IMR-90 (cell line): ENCODE measurements around the gene UBASH3B. TPM values are rescaled to one million over a fixed set of nuclear protein-coding genes. Genes with fewer than 3 reads are reported as not detected.

Experiments used
- ATAC-seq: fragments of 200-7000 bp; cut with Tn5 transposase; 2 replicates; pipeline ENCODE4 v1.9.1; 2020; ENCODE audit warnings: low read depth, mild to moderate bottlenecking, moderate library complexity
- BruUV-seq: library from RNA; stranded (reverse); fragments of 400-500 nt; replicated peaks from 2 replicates; lab custom pipeline; 2021; lab: Mats Ljungman, UMichigan
- CTCF ChIA-PET: fragments of 300-600 bp; formaldehyde crosslinking; extraction: SDS; loops from one replicate; lab custom pipeline; 2021; ENCODE audit warnings: antibody characterized with exemption; lab: Yijun Ruan, JAX
- POLR2A ChIA-PET: fragments of 300-600 bp; sonication (Branson Sonifier 250); formaldehyde crosslinking; loops from one replicate; lab custom pipeline; 2022; ENCODE audit warnings: antibody characterized with exemption; ENCODE audit not compliant: unreplicated experiment; lab: Charles Lee
- DNase-seq: peaks from one replicate; pipeline ENCODE4 v3.0.0; 2013
- H2AFZ ChIP-seq: replicated peaks from 2 replicates; pipeline ENCODE3; 2013; ENCODE audit warnings: low read length, mild to moderate bottlenecking; ENCODE audit not compliant: poor library complexity
- H2AK5ac ChIP-seq: 2 replicates; pipeline ENCODE4 v1.6.1; 2013; ENCODE audit warnings: low read depth, low read length, inconsistent platforms
- H2AK9ac ChIP-seq: replicated peaks from 2 replicates; pipeline ENCODE3; 2013; ENCODE audit warnings: mild to moderate bottlenecking, low read depth, low read length, moderate library complexity; ENCODE audit not compliant: poor library complexity
- H2BK120ac ChIP-seq: 2 replicates; pipeline ENCODE4 v1.6.1; 2013; ENCODE audit warnings: low read depth, low read length, inconsistent platforms
- H2BK15ac ChIP-seq: 3 replicates; pipeline ENCODE4 v1.6.1; 2013; ENCODE audit warnings: low read depth, low read length, inconsistent platforms
- H2BK20ac ChIP-seq: 2 replicates; pipeline ENCODE4 v1.6.1; 2013; ENCODE audit warnings: low read depth, mild to moderate bottlenecking, inconsistent platforms, low read length, moderate library complexity
- H2BK5ac ChIP-seq: 2 replicates; pipeline ENCODE4 v1.6.1; 2013; ENCODE audit warnings: mild to moderate bottlenecking, low read depth, low read length, inconsistent platforms; ENCODE audit not compliant: poor library complexity, severe bottlenecking
- H3K14ac ChIP-seq: replicated peaks from 2 replicates; pipeline ENCODE4 v1.6.1; 2013; ENCODE audit warnings: low read depth, low read length, inconsistent platforms
- H3K18ac ChIP-seq: 2 replicates; pipeline ENCODE4 v1.6.1; 2013; ENCODE audit warnings: low read depth, low read length, control low read depth
- H3K23ac ChIP-seq: 2 replicates; pipeline ENCODE4 v1.6.1; 2013; ENCODE audit warnings: low read depth, low read length, inconsistent platforms
- H3K27ac ChIP-seq: 2 replicates; pipeline ENCODE4 v1.5.1; 2013; ENCODE audit warnings: mild to moderate bottlenecking, control low read depth, low read length; ENCODE audit not compliant: insufficient read depth
- H3K27me3 ChIP-seq: 2 replicates; pipeline ENCODE4 v1.6.1; 2013; ENCODE audit warnings: low read length; ENCODE audit not compliant: control insufficient read depth, insufficient read depth
- H3K36me3 ChIP-seq: 2 replicates; pipeline ENCODE4 v1.6.1; 2013; ENCODE audit warnings: low read length, mixed read lengths; ENCODE audit not compliant: control insufficient read depth, insufficient read depth
- H3K4ac ChIP-seq: 2 replicates; pipeline ENCODE4 v1.6.1; 2013; ENCODE audit warnings: low read depth, low read length, inconsistent platforms
- H3K4me1 ChIP-seq: 2 replicates; pipeline ENCODE4 v1.6.1; 2013; ENCODE audit warnings: low read length, mixed read lengths; ENCODE audit not compliant: control insufficient read depth, insufficient read depth
- H3K4me2 ChIP-seq: 2 replicates; pipeline ENCODE4 v1.6.1; 2013; ENCODE audit warnings: low read depth, mild to moderate bottlenecking, control low read depth, low read length, moderate library complexity
- H3K4me3 ChIP-seq: 2 replicates; pipeline ENCODE4 v1.5.1; 2013; ENCODE audit warnings: low read depth, mild to moderate bottlenecking, control low read depth, low read length, moderate library complexity; ENCODE audit not compliant: insufficient read depth
- H3K56ac ChIP-seq: 2 replicates; pipeline ENCODE4 v1.6.1; 2013; ENCODE audit warnings: low read length, inconsistent platforms; ENCODE audit not compliant: insufficient read depth; ENCODE audit errors: extremely low read depth
- H3K79me1 ChIP-seq, 2 experiments: 2 replicates each; pipeline ENCODE4 v1.6.1; 2013; ENCODE audit warnings: low read length in 2 of 2, inconsistent platforms in 1 of 2, low read depth in 1 of 2
- H3K9ac ChIP-seq: 2 replicates; pipeline ENCODE4 v1.6.1; 2013; ENCODE audit warnings: low read depth, low read length, control low read depth
- H3K9me1 ChIP-seq: 2 replicates; pipeline ENCODE4 v1.6.1; 2013; ENCODE audit warnings: low read length, inconsistent platforms; ENCODE audit not compliant: insufficient read depth
- H3K9me3 ChIP-seq: 2 replicates; pipeline ENCODE4 v1.6.1; 2013; ENCODE audit warnings: low read length; ENCODE audit not compliant: control insufficient read depth, insufficient read depth
- H4K20me1 ChIP-seq: 2 replicates; pipeline ENCODE4 v1.6.1; 2013; ENCODE audit warnings: low read length, inconsistent platforms; ENCODE audit not compliant: insufficient read depth
- H4K5ac ChIP-seq: 2 replicates; pipeline ENCODE4 v1.6.1; 2013; ENCODE audit warnings: mild to moderate bottlenecking, low read depth, low read length, control low read depth
- H4K8ac ChIP-seq, 2 experiments: 2 replicates each; pipeline ENCODE4 v1.6.1; 2013; ENCODE audit warnings: low read depth in 2 of 2, low read length in 2 of 2, control low read depth in 1 of 2, inconsistent platforms in 1 of 2
- H4K91ac ChIP-seq: 2 replicates; pipeline ENCODE4 v1.6.1; 2013; ENCODE audit warnings: low read depth, low read length, inconsistent platforms; ENCODE audit not compliant: insufficient read depth
- BHLHE40 ChIP-seq: fragments of 150-350 bp; IDR thresholded peaks from 2 replicates; pipeline ENCODE4 v1.6.1; 2016; ENCODE audit warnings: mild to moderate bottlenecking, low read depth, low read length
- CEBPB ChIP-seq: IDR thresholded peaks from 2 replicates; pipeline ENCODE4 v1.6.1; 2012; ENCODE audit warnings: low read depth, low read length, improper control_type of control experiment
- CHD1 ChIP-seq: IDR thresholded peaks from 2 replicates; pipeline ENCODE4 v1.6.1; 2012; ENCODE audit warnings: low read depth, low read length, improper control_type of control experiment
- FOS ChIP-seq: fragments of 150-350 bp; IDR thresholded peaks from 2 replicates; pipeline ENCODE4 v1.6.1; 2016; ENCODE audit warnings: low read depth, low read length
- MAFK ChIP-seq: IDR thresholded peaks from 2 replicates; pipeline ENCODE4 v1.6.1; 2012; ENCODE audit warnings: low read depth, low read length, improper control_type of control experiment
- MAZ ChIP-seq: IDR thresholded peaks from 2 replicates; pipeline ENCODE4 v1.6.1; 2012; ENCODE audit warnings: low read depth, mild to moderate bottlenecking, low read length, improper control_type of control experiment, moderate library complexity, borderline replicate concordance
- MXI1 ChIP-seq: IDR thresholded peaks from 2 replicates; pipeline ENCODE4 v1.6.1; 2012; ENCODE audit warnings: low read depth, mild to moderate bottlenecking, low read length, moderate library complexity, borderline replicate concordance
- NFE2L2 ChIP-seq: fragments of 150-350 bp; IDR thresholded peaks from 2 replicates; pipeline ENCODE4 v1.6.1; 2016; ENCODE audit warnings: low read depth, mild to moderate bottlenecking, low read length
- RCOR1 ChIP-seq: IDR thresholded peaks from 2 replicates; pipeline ENCODE4 v1.6.1; 2012; ENCODE audit warnings: mild to moderate bottlenecking, low read length, improper control_type of control experiment; ENCODE audit not compliant: insufficient replicate concordance
- SMC3 ChIP-seq: fragments of 150-350 bp; IDR thresholded peaks from 2 replicates; pipeline ENCODE4 v1.6.1; 2016; ENCODE audit warnings: low read depth, mild to moderate bottlenecking, antibody characterized with exemption, low read length, moderate library complexity
- WGBS, 2 experiments: methylation state at CpG; one replicate each; pipeline versions ENCODE4 v1.1.5 to v1.1.7; 2013; ENCODE audit warnings: missing lambda C conversion rate in 2 of 2; ENCODE audit not compliant: insufficient read length in 1 of 2; ENCODE audit errors: extremely low coverage in 2 of 2; 5-methylcytosine and 5-hydroxymethylcytosine counted together
- dilution Hi-C: fragments of 300-500 bp; cut with HindIII; formaldehyde crosslinking; loops from one replicate; pipeline ENCODE4 v1.14.3; 2018; ENCODE audit warnings: low sequenced_read_pairs; ENCODE audit not compliant: unreplicated experiment
- in situ Hi-C: fragments of 300-500 bp; cut with MboI; formaldehyde crosslinking; loops from 3 replicates; pipeline ENCODE4 v1.14.3; 2019; ENCODE audit warnings: low sequenced_read_pairs, inconsistent platforms, mixed read lengths
- intact Hi-C: fragments of 100-400 bp; cut with micrococcal nuclease; formaldehyde crosslinking; loops from 2 replicates; pipeline ENCODE4 v1.10.0; 2022
- polyA plus RNA-seq, 3 experiments: library from polyadenylated mRNA; depleted of rRNA; stranded (reverse); fragments of >200 nt; gene quantifications; 2 replicates each; pipeline ENCODE4 v1.2.3, GENCODE V29; 2012; ENCODE audit warnings: low replicate concordance in 1 of 3
- total RNA-seq: library from RNA; depleted of rRNA; stranded (reverse); fragments of >200 nt; gene quantifications from 2 replicates; pipeline ENCODE4 v1.2.3, GENCODE V29; 2012
- TF ChIP-seq, protein P1 (sequence below): conservative IDR thresholded peaks from 2 replicates; pipeline ENCODE4 v1.5.1; 2012; ENCODE audit warnings: mild to moderate bottlenecking, low read depth, low read length, improper control_type of control experiment
- TF ChIP-seq, protein P2 (sequence below): fragments of 150-350 bp; IDR thresholded peaks from 2 replicates; pipeline ENCODE4 v1.6.1; 2016; ENCODE audit warnings: low read depth, mild to moderate bottlenecking, low read length, moderate library complexity, borderline replicate concordance

The UBASH3B gene
- total and polyA plus RNA-seq, 2 of the 4 experiments (the other 2 are of a cell fraction) = 27.2 to 48.0 TPM

- intact Hi-C loops = no loop called here
These were observed 96.0 kb downstream of the UBASH3B start for GRCh38 chr11:122751292-122752070.

More at GRCh38 chr11:122751292-122752070, 96.0 kb downstream of the UBASH3B start:
- ChIA-PET CTCF (interaction anchor here (1.8 kb wide), 1 partner anchor 30 kb away, joined by 11 read pairs; no protein-coding TSS in a partner anchor), POLR2A (no interaction called here)
- Histone ChIP-seq H3K9me3 (no peaks in the 10 kb centered on the region), H3K4ac (peak overlapping the region; percentile 24; the same call in 1 of the 2 replicates), H3K4me1 (peaks cover 14% of the 10 kb centered on the region), H4K5ac (no peak overlapping the region), H3K4me3 (no peak overlapping the region), H4K8ac (no peak overlapping the region), H3K14ac (no peak overlapping the region), H2AK9ac (peak overlapping the region; percentile 22), H2AFZ (no peak overlapping the region), H3K23ac (no peak overlapping the region), H3K9ac (no peak overlapping the region), H3K27me3 (no peaks in the 10 kb centered on the region), H3K36me3 (no peaks in the 10 kb centered on the region), H3K27ac (no peak overlapping the region), H4K20me1 (peaks cover 21% of the 10 kb centered on the region), H2AK5ac (no peak overlapping the region), H3K18ac (no peak overlapping the region), H2BK120ac (no peak overlapping the region), H3K4me2 (no peak overlapping the region), H2BK20ac (no peak overlapping the region), H2BK5ac (no peak overlapping the region), H3K56ac (no peak overlapping the region), H4K91ac (no peak overlapping the region), H3K79me1 (peaks cover 34 to 91% of the 10 kb centered on the region in 2 experiments), H3K9me1 (peaks cover 38% of the 10 kb centered on the region), H2BK15ac (no peak overlapping the region)
- peak; percentile 72 for DNase-seq
- no CpG with 5 or more reads among the region's 5 CpGs for WGBS, 2 experiments
- no peak for TF ChIP-seq BHLHE40
- TF ChIP-seq RCOR1 = no peak
- TF ChIP-seq CEBPB = no peak
- TF ChIP-seq, protein P1, sequence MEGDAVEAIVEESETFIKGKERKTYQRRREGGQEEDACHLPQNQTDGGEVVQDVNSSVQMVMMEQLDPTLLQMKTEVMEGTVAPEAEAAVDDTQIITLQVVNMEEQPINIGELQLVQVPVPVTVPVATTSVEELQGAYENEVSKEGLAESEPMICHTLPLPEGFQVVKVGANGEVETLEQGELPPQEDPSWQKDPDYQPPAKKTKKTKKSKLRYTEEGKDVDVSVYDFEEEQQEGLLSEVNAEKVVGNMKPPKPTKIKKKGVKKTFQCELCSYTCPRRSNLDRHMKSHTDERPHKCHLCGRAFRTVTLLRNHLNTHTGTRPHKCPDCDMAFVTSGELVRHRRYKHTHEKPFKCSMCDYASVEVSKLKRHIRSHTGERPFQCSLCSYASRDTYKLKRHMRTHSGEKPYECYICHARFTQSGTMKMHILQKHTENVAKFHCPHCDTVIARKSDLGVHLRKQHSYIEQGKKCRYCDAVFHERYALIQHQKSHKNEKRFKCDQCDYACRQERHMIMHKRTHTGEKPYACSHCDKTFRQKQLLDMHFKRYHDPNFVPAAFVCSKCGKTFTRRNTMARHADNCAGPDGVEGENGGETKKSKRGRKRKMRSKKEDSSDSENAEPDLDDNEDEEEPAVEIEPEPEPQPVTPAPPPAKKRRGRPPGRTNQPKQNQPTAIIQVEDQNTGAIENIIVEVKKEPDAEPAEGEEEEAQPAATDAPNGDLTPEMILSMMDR = no peak
- TF ChIP-seq NFE2L2 = no peak
- no peak for TF ChIP-seq CHD1
- TF ChIP-seq, protein P2, sequence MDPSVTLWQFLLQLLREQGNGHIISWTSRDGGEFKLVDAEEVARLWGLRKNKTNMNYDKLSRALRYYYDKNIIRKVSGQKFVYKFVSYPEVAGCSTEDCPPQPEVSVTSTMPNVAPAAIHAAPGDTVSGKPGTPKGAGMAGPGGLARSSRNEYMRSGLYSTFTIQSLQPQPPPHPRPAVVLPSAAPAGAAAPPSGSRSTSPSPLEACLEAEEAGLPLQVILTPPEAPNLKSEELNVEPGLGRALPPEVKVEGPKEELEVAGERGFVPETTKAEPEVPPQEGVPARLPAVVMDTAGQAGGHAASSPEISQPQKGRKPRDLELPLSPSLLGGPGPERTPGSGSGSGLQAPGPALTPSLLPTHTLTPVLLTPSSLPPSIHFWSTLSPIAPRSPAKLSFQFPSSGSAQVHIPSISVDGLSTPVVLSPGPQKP = no peak
- no peak for TF ChIP-seq FOS
- TF ChIP-seq MXI1 = no peak
- no peak for TF ChIP-seq SMC3
- TF ChIP-seq MAZ = no peak
- TF ChIP-seq MAFK = no peak
- BruUV-seq = no TSS peak
- no peak for ATAC-seq
- dilution Hi-C loops = no loop called here
- in situ Hi-C loops = no loop called here
